ENCODE results near the gene HDAC3.

DNA sequence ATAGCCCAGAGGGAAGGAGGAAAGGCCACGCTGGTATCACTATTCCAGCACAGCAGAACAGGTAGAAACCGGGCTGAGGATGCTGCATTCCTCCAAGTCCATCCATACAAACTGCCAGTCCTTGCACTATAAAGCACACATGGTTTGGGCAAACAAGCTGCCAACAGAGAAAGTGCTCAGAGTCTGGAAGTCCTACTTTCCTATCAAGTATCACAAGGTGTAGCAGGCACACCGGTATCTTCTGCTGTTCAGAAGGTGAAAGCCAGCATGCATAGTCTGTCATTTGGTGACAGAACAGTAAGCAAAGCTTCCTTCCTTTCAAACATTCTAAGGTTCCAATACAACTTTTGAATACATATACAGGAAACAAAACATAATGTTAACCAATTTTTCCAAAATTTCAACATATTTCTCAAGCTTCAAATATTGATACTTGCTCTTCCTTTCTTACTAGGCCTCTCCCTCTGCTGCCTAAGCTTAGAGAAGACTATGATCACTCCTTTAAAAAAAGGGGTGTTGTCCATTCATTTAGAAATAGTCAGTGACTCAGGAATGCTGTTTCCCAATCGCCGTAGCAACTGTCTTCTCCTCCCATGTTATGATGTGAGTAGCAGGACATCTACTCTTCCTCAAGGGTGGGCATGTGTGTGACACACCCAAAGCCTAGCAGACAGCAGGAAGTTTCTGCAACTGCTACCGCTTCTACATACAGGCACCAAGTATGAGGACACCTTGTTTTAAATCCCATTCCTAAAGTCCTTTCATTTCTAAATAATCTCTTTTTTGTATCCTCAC is 32.5 kb downstream of the HDAC3 start:
- 0 out of 2 replicates have a peak, but pooled peaks have one; percentile 18 for TF ChIP-seq JUND (IDR thresholded peaks at IDR 0.05)
- TF ChIP-seq, protein P1, sequence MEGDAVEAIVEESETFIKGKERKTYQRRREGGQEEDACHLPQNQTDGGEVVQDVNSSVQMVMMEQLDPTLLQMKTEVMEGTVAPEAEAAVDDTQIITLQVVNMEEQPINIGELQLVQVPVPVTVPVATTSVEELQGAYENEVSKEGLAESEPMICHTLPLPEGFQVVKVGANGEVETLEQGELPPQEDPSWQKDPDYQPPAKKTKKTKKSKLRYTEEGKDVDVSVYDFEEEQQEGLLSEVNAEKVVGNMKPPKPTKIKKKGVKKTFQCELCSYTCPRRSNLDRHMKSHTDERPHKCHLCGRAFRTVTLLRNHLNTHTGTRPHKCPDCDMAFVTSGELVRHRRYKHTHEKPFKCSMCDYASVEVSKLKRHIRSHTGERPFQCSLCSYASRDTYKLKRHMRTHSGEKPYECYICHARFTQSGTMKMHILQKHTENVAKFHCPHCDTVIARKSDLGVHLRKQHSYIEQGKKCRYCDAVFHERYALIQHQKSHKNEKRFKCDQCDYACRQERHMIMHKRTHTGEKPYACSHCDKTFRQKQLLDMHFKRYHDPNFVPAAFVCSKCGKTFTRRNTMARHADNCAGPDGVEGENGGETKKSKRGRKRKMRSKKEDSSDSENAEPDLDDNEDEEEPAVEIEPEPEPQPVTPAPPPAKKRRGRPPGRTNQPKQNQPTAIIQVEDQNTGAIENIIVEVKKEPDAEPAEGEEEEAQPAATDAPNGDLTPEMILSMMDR (IDR thresholded peaks at IDR 0.05 in 2 of 3, conservative IDR thresholded peaks at IDR 0.05 in 1 of 3; ENCODE audit: borderline replicate concordance in 1 of 3, insufficient read depth in 1 of 3, low read depth in 2 of 3, low read length in 2 of 3), result no peak
- 0 out of 2 replicates have a peak, but pooled peaks have one; percentile 26 for TF ChIP-seq SP1 (IDR thresholded peaks at IDR 0.05; ENCODE audit: low read depth)
- TF ChIP-seq, protein P2, sequence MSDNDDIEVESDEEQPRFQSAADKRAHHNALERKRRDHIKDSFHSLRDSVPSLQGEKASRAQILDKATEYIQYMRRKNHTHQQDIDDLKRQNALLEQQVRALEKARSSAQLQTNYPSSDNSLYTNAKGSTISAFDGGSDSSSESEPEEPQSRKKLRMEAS (IDR thresholded peaks at IDR 0.05), result peak; percentile 23; the same call in 1 of the 2 replicates
- no peak for TF ChIP-seq EZH2phosphoT487 (IDR thresholded peaks at IDR 0.05; ENCODE audit: borderline replicate concordance)
- TF ChIP-seq POLR2A (IDR thresholded peaks at IDR 0.05; ENCODE audit: borderline replicate concordance, extremely low read depth, insufficient read depth, insufficient read length), result no peak
- no peak for TF ChIP-seq ELF1 (IDR thresholded peaks at IDR 0.05; ENCODE audit: borderline replicate concordance, low read depth)
- TF ChIP-seq EGR1 (IDR thresholded peaks at IDR 0.05; ENCODE audit: low read depth), result no peak
- no peak for TF ChIP-seq TCF7L2 (IDR thresholded peaks at IDR 0.05; ENCODE audit: borderline replicate concordance, extremely low read depth, insufficient read depth, insufficient read length)
- TF ChIP-seq, protein P3, sequence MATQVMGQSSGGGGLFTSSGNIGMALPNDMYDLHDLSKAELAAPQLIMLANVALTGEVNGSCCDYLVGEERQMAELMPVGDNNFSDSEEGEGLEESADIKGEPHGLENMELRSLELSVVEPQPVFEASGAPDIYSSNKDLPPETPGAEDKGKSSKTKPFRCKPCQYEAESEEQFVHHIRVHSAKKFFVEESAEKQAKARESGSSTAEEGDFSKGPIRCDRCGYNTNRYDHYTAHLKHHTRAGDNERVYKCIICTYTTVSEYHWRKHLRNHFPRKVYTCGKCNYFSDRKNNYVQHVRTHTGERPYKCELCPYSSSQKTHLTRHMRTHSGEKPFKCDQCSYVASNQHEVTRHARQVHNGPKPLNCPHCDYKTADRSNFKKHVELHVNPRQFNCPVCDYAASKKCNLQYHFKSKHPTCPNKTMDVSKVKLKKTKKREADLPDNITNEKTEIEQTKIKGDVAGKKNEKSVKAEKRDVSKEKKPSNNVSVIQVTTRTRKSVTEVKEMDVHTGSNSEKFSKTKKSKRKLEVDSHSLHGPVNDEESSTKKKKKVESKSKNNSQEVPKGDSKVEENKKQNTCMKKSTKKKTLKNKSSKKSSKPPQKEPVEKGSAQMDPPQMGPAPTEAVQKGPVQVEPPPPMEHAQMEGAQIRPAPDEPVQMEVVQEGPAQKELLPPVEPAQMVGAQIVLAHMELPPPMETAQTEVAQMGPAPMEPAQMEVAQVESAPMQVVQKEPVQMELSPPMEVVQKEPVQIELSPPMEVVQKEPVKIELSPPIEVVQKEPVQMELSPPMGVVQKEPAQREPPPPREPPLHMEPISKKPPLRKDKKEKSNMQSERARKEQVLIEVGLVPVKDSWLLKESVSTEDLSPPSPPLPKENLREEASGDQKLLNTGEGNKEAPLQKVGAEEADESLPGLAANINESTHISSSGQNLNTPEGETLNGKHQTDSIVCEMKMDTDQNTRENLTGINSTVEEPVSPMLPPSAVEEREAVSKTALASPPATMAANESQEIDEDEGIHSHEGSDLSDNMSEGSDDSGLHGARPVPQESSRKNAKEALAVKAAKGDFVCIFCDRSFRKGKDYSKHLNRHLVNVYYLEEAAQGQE (IDR thresholded peaks at IDR 0.05; ENCODE audit: low read depth), result no peak
- TF ChIP-seq, protein P4, sequence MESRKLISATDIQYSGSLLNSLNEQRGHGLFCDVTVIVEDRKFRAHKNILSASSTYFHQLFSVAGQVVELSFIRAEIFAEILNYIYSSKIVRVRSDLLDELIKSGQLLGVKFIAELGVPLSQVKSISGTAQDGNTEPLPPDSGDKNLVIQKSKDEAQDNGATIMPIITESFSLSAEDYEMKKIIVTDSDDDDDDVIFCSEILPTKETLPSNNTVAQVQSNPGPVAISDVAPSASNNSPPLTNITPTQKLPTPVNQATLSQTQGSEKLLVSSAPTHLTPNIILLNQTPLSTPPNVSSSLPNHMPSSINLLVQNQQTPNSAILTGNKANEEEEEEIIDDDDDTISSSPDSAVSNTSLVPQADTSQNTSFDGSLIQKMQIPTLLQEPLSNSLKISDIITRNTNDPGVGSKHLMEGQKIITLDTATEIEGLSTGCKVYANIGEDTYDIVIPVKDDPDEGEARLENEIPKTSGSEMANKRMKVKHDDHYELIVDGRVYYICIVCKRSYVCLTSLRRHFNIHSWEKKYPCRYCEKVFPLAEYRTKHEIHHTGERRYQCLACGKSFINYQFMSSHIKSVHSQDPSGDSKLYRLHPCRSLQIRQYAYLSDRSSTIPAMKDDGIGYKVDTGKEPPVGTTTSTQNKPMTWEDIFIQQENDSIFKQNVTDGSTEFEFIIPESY (IDR thresholded peaks at IDR 0.05; ENCODE audit: extremely low read depth, insufficient replicate concordance, low read length), result no peak
- 0 out of 2 replicates have a peak, but pooled peaks have one; percentile 52 for TF ChIP-seq CEBPB (IDR thresholded peaks at IDR 0.05; ENCODE audit: low read depth)
- TF ChIP-seq, protein P5, sequence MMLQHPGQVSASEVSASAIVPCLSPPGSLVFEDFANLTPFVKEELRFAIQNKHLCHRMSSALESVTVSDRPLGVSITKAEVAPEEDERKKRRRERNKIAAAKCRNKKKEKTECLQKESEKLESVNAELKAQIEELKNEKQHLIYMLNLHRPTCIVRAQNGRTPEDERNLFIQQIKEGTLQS (IDR thresholded peaks at IDR 0.05), result no peak
- TF ChIP-seq EZH2 (IDR thresholded peaks at IDR 0.05), result no peak
